NCI-H510A (cell line): ENCODE measurements around the gene RNF151.
A peak's percentile ranks its signal among the peaks of the same experiment; 100 is the strongest.
"Not testable (repeated sequence)": the region's sequence is repeated elsewhere in the genome, so short reads cannot be mapped to it uniquely, and the experiment has no call there.

Experiments
- DNase-seq: peaks from one replicate; lab custom pipeline; 2025; lab: John Stamatoyannopoulos, UW

RNF151 gene

DNA sequence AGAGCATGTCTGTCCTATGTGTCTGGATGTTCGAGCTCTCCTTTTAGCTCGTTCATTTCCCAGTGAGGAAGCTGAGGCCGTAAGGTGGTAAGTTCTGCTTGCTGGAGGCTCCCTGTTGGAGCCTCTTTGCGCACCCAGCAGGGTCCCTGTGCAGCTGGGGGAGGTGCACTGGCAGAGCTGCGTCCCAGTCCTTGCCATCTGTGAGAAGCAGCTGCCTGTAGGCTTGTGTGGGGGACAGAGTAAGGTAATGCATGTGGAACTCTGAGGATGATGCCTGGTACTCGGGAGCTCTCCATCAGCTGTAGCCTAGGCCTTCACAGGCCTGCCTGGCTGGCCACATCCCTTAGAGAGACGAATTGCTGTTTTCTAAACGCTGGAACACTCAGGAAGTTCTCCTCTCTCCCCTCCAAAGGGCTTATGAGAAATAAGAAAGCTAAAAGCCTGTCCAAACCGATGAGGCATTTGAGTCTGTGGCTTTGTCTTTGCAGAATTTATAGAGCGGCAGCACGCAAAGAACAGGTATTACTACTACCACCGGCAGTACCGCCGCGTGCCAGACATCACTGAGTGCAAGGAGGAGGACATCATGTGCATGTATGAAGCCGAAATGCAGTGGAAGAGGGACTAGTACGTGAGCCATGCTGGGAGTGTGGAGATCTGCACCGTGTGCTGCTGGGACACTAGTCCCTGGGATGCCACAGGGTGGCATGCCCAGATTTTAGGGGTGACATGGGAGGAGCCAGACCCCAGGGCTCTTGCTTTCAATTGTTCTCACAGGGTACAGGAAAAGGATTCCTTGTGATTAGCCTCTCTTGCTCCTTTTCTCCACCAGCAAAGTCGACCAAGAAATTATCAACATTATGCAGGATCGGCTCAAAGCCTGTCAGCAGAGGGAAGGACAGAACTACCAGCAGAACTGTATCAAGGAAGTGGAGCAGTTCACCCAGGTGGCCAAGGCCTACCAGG lies 5.7 kb upstream of the RNF151 start:
- no peak for DNase-seq

GRCh38 chr16:1961651-1962067 lies 5.0 kb upstream of the RNF151 start:
- no peak for DNase-seq

GRCh38 chr16:1962161-1963153 lies 4.2 kb upstream of the RNF151 start:
- not testable (repeated sequence) for DNase-seq

DNA sequence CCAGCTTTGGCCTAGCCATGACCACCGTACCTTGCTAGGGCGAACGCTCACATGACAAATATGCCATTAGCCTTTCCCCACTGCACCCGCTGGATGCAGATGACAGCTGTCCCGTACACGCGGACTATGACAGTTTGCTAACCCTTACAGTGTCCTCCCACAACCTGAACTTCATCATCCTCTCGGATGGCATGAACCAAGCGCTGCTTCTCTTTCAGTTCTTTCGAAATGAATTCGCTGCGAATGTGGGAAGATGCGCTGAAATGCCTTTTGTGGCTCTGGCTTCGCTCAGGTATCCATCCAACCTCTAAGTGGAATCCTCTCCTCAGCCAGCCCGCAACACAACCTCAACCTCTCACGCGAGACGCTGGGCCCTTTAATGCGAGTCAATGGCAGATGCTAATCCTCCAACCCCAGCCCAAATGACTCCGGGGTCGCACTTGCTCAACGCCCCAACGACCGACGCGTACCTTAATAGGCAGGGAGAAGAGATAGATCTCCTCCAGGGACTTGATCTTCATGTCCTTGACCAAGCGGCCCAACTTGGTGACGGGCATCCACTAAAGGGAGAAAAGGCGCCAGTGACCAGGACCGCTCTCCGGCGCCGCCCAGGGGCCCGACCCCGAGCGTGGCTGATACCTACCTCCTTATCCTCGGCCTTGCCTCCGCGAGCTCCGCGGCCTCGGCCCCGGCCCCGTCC lies 2.7 kb upstream of the RNF151 start:
- no peak for DNase-seq

- DNase-seq, result peak; percentile 90
These were observed 1.9 kb upstream of the RNF151 start, which contains the start of gene RPS2 for GRCh38 chr16:1964506-1965395. Gene RPS2, minus strand, starts transcription at chr16:1964826. Its CDS starts 201 bp downstream, at chr16:1964625.

- DNase-seq, result no peak
These were observed 1.2 kb upstream of the RNF151 start for GRCh38 chr16:1965396-1966001.

DNA sequence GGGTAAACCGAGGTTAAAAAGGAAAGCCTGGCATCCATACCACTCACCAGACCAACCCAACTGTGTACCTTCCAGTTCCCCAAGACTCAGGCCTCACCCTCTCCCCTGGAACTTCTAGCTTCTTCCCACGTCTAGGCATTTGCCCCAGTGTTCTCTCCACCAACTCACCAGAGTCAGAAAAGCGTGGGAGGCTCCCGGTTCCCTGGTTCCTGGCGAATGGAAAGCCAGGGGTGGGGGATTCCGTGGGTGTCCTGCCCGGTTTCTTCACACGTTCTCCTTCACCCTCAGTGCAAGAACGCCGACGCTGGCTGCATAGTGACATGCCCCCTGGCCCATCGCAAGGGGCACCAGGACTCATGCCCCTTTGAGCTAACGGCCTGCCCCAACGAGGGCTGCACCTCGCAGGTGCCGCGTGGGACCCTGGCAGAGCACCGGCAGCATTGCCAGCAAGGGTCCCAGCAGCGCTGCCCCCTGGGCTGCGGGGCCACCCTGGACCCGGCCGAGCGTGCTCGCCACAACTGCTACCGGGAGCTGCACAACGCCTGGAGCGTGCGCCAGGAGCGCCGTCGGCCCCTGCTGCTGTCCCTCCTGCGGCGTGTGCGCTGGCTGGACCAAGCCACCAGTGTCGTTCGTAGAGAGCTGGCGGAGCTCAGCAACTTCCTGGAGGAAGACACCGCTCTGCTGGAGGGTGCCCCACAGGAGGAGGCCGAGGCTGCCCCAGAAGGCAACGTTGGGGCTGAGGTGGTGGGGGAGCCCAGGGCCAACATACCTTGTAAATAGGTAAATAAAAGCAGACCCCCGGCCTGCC lies 1.7 kb downstream of the RNF151 start:
- DNase-seq, result no peak

DNA sequence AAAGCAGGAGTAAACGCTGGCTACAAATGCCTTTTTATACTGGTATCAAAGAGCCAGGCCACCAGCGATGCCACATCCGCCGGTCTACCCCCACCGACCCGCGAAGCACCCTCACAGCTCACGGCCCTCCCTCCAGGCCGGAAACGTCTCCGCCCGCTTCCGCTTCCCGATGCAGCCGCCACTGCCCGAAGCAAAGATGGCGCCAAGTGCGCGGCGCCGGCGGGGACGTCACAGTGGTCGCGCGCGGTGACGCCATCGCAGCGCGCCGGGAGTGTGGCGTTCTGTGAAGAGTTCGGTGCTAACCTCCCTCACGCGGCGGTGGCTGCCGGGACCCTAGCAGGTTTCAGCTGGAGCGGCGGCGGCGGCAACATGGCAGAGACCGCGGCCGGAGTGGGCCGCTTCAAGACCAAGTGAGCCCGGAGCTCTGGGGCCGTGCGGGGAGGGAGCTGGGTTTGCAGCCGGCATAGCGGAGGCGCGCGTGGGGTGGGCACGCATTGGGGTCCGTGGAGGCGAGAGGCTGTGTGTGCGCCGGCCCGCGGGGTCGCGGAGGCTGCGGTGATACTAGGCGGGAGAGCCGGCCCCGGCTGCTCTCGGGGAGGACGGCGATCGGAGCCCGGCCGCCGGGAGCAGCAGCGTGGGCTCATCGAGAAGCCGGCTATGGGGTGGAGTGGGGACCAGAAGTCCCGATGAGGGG lies 5.3 kb downstream of the RNF151 start, which contains the start of gene TBL3:
TBL3 (plus strand) TSS at position 258 of the 694 bp plus-strand sequence; CDS start at position 370, 112 bp downstream.
- peak; percentile 81 for DNase-seq

GRCh38 chr16:1972490-1972877 lies 5.8 kb downstream of the RNF151 start:
- no peak for DNase-seq

- DNase-seq, result no peak
These were observed 7.0 kb downstream of the RNF151 start for GRCh38 chr16:1973461-1974156.

DNA sequence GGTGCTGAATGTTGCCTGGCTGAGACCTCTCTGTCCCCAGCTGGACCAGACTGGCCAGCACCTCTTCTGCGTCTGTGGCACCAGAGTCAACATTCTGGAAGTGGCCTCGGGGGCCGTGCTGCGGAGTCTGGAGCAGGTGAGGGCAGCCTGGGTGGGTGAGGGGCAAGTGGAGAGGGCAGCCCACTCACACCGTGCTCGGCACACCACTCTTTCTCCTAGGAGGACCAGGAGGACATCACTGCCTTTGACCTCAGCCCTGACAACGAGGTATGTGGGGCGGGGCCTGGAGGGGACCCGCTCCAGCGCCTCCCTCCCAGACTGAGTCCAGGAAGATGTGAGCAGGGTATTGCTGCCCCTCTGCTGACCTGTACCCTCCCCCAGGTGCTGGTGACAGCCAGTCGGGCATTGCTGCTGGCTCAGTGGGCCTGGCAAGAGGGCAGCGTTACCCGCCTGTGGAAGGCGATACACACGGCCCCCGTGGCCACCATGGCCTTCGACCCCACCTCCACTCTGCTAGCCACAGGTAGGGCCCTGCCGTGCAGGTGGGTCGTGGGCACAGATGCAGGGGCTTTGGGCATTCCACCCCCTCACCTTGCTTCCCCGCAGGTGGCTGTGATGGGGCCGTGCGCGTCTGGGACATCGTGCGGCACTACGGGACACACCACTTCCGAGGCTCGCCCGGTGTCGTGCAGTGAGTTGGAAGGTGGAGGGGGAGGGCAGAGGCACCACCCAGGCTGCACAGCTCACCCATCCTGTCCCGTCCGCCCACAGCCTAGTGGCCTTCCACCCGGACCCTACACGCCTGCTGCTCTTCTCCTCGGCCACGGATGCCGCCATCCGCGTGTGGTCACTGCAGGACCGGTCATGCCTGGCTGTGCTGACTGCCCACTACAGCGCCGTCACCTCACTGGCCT lies 7.8 kb downstream of the RNF151 start:
- DNase-seq, result no peak

- no peak for DNase-seq
These were observed 9.0 kb downstream of the RNF151 start for GRCh38 chr16:1975432-1976215.

DNA sequence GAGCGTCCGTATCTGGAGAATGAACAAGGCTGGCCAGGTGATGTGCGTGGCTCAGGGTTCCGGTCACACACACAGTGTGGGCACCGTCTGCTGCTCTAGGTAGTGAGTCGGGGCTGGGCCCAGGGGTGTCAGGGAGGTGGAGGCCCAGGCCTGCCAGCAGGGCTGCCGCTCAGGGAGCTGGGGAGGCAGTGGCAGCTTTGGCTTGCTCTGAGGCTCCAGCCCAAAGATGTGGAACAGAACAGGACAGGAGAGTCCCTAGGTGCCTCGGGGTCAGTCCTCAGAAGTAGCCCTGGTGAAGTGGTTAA lies 9.5 kb downstream of the RNF151 start:
- no peak for DNase-seq

GRCh38 chr16:1976951-1977874 lies 10.6 kb downstream of the RNF151 start:
- no peak for DNase-seq

- no peak for DNase-seq
These were observed 11.2 kb downstream of the RNF151 start for GRCh38 chr16:1977875-1978268.
